DND-41 (cell line): ENCODE data around the gene EXD3.

ENCODE experiments used
- CTCF ChIP-seq: IDR thresholded peaks from 2 replicates; pipeline ENCODE4 v1.5.1; 2012; ENCODE audit warnings: borderline replicate concordance, low read length, moderate library complexity, mild to moderate bottlenecking; ENCODE audit not compliant: poor library complexity, severe bottlenecking; ENCODE audit errors: extremely low read depth
- EZH2 ChIP-seq: IDR thresholded peaks from 3 replicates; pipeline ENCODE4 v1.6.1; 2012; ENCODE audit warnings: borderline replicate concordance, low read depth, mild to moderate bottlenecking, moderate library complexity, low read length, inconsistent platforms; ENCODE audit not compliant: severe bottlenecking

GRCh38 chr9:137325124-137325523, 97.8 kb downstream of the EXD3 start:
- no peak for TF ChIP-seq CTCF
- no peak for TF ChIP-seq EZH2
